ENCODE data around the gene TMEM213. TPM values are rescaled to one million over a fixed set of nuclear protein-coding genes. Genes with fewer than 3 reads are reported as not detected.

The TMEM213 gene, protein sequence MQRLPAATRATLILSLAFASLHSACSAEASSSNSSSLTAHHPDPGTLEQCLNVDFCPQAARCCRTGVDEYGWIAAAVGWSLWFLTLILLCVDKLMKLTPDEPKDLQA
- 10 to 100 TPM in 3 of 4 donors, under 1 TPM in 1; 0.60 to 45.7 (median 40.5) TPM for polyA plus RNA-seq (ENCODE audit: insufficient read length in 4 of 4)

DNA sequence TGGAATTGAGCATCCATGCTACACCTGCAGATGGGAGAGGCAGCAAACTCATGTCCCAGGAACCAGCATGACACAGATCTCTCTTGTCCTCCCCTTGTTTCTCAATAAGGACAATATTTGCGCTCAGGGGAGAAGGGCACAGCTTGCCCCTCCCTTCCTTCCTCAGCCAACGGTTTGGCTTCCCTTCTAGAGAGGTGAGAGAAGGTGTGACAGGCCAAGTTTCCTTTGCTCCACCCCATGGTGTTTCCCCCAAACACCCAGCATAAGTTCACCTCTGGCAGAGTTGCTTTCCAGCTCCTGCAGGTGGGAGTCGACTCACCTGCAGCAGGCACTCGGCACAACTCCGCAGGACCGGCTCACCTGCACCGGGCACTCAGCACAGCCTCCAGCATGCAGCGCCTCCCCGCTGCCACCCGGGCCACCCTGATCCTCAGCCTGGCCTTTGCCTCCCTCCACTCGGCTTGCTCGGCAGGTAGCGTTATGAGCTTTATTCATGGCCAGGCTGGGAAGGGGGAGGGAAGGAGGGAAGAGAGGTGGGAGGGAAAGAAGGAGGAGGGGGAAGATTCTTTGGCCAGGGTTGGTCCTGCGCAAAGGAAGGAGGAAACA lies at the start of gene TMEM213, which contains the start of gene ATP6V0A4:
TMEM213 (plus strand) TSS at position 280 of the 606 bp plus-strand sequence; CDS start at position 391, 111 bp downstream.
ATP6V0A4 (minus strand) TSS at position 482 of the 606 bp plus-strand sequence. CDS start 26,949 bp downstream, outside the sequence.
- DNase-seq (ENCODE audit: low read depth in 4 of 4, low spot score in 3 of 4) = no peak

DNA sequence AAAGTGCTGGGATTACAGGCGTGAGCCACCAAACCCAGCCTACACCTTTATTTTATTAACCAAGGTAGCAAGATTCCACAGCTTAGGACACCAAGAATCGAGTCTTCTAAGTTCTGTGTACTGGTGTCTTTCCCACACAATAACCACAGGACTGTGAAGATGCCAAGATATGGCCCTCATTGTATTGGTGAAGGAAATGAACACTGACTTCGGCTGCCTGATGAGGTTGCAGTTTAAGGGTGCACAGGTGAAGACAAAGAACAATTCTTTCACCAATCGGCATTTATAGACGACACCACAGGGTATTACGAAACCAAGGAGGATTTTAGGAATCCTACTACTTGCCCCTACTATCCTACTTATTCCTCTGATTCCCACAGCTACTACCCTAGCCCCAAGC lies 49.1 kb upstream of the TMEM213 start:
- no peak for DNase-seq (ENCODE audit: low read depth in 4 of 4, low spot score in 3 of 4)

DNA sequence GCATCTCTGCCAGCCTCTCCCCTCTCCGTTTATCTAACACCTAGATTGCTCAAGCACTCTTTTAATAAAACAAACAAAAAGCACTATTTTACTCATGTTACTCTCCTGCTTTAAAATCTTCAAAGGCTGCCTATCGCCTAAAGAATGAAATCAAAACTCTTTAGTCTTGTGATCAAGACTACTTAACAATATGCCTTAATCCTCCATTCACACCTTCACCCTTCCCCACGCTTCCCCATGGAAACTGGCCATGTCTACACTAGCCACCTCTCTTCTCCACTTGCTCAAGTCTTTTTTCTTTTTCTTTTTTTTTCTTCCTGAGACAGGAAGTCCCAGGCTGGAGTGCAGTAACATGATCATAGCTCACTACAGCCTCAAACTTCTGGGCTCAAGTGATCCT lies 47.8 kb upstream of the TMEM213 start:
- no peak for DNase-seq (ENCODE audit: low read depth in 4 of 4, low spot score in 3 of 4)

DNA sequence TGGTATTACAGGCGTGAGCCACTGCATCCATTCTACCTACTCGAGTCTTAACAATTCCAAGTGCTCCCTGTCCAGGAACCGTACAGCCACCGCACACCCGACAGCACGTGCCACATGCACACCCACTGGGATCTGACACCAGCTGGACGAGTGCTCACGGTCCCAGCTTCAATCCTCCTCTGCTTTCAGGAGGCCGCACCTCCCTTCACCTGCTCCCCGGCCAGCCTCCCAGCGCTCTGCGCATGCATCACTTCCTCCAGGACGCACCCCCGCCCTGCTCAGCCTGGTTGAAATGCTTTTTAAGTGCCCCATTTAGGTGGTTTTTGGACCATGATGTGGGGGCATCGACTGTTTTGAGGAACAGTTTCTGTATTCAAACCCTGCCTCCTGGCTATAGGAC lies 47.3 kb upstream of the TMEM213 start:
- no peak for DNase-seq (ENCODE audit: low read depth in 4 of 4, low spot score in 3 of 4)

DNA sequence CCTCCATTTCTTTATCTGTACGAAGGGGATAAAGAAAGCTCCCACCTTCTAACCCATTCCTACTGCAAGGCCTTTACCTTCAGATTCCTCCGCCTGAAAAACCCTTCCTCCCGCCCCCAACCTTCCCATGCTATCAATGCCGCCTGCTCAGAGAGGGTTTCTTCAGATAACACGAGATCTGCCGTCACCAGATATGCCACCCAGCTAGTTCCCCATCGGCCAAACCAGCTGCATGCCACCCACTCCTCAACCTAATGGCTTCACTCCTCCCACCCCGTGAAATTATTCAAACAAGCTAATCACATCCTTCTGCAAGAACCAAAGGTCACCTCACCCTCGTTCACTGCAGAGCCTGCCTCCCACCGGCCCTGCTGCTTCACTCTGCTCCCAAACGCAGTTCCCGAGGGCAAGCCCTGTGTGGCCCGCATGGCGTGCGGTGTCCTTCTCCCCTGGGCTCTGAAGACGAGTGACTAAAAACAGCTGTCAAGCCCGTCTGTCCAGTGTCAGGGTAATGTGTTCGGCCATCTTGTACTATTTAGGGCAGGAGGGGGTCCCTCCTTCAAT lies 46.8 kb upstream of the TMEM213 start:
- DNase-seq (ENCODE audit: low read depth in 4 of 4, low spot score in 3 of 4) = no peak

DNA sequence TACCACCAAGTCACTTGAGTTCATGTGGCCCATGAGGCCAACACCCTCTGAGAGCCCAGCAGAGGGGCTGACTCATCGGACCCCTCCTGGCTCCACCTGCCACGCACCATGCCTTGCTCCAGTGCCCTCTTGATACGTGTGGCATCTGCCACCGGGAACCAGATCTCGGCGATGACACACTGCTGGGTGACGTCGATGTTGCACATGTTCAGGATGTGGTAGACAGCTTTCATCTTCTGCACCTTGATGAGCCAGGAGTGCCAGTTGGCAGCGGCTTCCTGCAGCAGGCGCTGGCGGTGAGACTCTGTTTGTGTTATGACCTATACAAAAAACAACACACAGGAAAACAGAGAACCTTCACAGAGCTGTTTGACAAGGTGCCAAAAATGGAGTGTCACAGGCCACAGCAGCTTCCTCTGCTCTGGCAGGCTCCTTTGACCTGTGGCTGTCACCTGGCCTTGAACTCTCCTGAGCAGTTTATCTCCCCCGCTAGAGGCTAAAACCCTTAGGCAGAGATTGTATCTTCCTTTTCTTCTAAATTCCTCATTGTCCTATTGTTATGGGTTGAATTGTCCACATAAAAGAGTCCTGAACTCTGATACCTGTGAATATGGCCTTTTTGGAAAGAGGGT lies 45.2 kb upstream of the TMEM213 start:
- no peak for DNase-seq (ENCODE audit: low read depth in 4 of 4, low spot score in 3 of 4)

DNA sequence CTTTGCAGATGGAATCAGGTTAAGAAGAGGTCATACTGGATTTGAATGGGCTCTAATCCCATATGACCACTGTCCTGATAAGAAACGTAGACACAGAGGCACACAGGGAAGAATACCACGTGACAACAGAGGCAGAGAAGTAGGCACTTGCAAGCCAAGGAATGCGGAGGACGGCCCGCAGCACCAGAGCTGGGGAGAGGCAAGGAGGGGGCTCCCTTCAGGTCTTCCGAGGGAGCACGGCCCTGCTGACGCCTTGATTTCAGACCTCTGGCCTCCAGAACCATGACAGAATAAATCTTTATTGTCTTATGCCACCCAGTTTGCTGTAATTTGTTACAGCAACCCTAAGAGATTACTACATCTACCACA lies 44.7 kb upstream of the TMEM213 start:
- no peak for DNase-seq (ENCODE audit: low read depth in 4 of 4, low spot score in 3 of 4)

DNA sequence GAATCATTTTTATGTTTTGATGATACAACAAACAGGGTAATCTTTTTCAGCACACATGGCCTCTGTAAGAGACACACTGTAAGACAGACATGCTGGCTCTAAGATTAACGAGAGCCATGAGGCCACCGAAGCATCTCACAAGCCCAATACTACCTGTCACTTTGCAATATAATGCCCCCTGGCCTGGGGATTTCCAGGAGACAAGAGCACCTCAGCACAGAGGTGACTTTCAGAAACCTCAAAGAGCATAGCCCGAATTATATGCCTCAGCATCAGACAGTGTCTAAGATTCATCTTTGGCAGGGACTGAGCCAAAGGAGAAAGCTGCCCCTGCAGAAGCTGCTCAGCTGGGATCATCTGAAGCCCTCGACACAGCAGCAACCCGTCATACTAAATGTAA lies 44.2 kb upstream of the TMEM213 start:
- no peak for DNase-seq (ENCODE audit: low read depth in 4 of 4, low spot score in 3 of 4)

DNA sequence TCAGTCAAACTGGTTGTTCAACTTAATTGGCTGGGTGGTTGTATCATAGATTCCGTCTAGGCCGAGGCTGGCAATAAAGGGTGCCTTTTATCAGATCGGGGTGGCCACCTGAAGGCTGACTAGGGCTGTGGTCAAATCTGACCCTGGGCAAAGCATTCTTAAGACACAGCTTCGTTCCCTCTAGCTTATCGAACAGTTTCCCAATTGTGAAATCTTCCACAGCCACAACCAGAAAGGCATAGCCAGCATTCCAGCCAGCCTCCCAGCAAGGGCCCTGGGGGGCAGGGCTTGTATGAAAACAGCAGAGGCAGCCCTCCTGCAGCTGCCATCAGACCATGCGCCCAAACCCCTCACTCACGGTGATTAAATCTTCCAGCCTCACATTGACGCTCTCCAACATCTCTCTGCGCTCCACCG lies 42.5 kb upstream of the TMEM213 start:
- DNase-seq (ENCODE audit: low read depth in 4 of 4, low spot score in 3 of 4) = no peak

DNA sequence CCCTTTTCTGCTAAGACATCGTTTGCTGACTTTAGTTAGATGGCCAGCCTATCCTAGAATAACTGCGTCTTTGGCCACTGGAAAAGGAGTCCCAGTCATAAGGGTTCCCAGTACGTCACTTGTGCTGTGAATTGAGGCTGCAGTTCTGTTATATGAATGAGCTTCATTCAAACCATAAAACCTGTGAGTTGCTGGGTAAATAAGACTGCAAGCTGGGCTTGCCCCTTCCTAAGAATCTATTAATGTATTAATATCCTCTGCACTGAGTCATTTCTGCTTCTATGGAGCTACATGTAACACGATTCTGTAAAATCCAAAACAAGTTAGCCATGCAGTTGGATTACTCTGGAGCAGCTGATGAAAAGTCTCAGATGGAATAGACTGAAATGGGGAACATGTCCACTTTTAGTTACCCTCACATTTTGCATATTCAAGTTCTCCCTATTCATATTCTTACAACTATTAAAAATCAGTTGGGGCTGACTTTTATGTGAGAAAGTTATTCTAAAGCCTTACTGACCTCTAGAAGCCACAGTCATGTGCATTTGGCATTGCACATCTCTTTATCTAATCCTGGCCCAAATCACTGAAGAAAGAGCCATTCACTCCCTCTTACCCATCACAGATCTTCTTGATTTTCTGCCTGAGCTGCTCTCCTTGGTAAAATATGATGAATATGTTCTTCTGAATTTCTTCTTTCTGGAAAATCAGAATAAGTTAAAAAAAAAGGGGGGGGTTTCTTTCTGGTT lies 41.8 kb upstream of the TMEM213 start:
- DNase-seq (ENCODE audit: low read depth in 4 of 4, low spot score in 3 of 4) = no peak

DNA sequence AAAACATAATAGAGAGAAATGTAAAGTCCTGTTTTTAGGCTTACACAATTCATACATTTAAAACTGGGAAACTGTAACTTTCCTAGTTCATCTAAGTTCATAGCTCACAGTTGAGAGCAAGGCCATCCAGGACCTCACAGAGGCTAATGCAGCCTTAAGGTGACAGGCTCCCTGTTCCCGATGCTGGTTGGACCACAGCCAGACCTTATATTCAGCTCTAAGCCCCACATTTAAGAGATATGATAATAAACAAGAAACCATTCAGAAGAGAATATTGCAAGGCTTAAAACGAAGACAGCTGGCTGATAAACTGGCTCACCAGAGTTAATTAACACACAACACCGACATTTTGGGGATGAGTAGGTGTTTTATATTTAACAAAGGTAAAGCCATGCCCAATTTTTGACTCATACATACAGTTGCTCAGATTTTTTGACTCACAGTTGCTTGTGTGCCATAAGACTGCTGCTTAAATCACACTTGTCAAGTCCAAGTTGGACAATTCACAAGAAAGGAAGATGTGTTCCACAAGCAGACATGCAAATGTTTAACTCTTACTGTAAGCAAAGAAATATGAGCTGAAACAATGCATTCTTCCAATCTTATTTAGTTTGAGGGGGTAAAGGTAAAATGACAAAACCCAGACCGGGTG lies 41.1 kb upstream of the TMEM213 start:
- DNase-seq (ENCODE audit: low read depth in 4 of 4, low spot score in 3 of 4) = no peak

DNA sequence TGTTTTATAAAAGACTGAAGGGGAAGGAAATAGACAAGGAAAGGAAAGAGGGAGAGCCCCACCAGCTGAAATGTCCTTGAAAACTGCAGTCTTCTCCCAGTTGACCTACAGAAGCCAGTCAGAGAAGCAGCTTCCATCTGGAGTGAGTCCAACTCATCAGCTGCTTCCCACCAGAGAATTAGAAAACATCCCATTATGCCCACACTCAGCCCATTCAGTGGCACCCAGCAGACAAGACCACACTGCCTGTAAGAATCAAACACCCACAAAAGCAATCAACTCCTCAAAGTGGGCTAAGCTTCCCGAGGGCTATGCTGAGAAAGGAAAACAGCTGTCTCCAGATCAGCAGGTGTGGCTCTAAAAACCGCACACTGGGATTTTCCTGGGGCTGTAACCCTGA lies 29.6 kb upstream of the TMEM213 start:
- no peak for DNase-seq (ENCODE audit: low read depth in 4 of 4, low spot score in 3 of 4)

DNA sequence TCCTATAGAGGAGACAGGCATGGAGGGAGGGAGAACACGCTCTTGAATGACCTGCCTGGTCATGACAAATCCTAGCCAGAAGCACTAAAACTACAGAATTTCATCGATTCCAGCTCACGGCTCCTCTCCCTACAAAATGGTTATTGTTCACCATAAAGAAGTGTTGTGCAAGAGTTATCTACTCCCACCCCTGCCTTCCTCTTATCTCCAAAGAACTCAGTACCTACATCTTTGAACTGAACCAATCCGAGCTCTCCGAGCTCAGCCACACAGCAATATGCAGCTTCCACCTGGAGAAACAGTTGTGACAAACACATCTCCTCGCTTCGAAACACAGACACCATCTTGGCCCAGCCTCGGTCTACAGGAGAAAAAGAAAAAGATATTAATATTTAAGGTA lies 26.9 kb upstream of the TMEM213 start:
- DNase-seq (ENCODE audit: low read depth in 4 of 4, low spot score in 3 of 4) = no peak

DNA sequence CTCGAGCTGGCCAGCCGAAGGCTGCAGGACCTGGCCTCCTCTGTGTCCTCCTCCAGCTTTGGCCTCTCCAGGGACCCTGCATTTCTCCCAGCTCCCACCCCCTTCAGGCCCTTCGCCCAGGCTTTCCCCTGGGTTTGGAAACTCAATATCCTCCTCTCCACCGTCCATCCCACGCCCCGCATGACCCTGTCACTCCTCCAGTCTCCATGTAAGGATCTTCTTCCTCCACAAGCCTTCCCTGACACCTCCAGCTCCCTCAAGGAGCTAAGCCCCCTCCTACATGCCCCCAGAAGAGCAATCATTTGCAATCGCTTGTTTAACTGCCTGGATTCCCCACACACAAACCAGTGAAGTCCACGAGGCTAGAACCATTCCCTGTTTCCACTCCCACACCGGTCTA lies 24.6 kb upstream of the TMEM213 start:
- no peak for DNase-seq (ENCODE audit: low read depth in 4 of 4, low spot score in 3 of 4)

DNA sequence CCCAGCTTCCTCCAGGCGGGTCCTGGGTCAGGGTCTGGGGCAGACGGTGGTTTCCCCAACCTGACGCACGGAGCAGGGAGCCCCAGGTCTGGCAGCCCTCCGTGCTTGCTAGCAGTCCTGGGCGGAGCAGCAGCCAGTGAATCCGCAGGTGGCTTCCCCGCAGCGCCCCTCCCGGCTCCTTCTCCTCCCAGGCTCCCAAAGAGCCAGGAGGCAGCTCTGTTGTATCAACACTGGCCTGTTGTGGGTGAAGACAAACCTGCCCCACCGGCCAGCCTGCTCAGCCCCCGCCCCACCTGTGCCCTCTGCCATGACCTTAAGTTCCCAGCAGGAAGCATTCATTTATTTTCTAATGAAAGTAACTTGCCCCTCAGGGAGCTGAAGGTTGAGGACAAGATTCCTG lies 24.0 kb upstream of the TMEM213 start:
- no peak for DNase-seq (ENCODE audit: low read depth in 4 of 4, low spot score in 3 of 4)

DNA sequence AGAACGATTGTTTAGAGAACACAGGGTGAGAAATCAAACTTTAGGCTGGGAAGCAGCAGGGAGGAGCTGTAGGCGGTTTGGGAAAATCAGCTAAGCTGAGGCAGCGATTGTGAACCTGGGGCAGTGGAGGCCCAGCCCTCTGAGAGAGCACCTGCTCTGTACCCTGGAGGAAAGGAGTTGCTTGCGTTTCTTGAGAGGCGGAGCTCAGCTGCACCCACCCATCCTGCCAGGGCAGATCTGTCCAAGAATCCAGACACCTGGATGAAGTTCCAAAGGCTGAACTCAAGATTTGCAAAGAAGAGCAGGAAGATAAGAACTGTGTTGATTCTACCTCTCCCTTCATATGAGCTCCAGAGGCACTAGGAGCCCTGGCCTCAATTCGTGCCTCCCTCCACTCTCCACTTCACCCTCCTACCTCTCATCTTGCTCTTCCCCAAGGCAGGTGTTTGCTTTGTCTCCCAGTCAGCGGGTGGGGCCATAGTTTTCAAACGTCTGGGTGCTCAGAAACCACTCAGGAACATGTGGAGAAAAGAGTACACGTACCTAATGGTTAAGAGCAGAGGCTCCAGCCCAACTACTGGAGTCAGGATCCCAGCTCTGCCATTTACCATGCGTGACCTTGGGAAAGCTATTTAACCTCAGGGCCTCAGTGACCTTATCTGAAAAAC lies 21.5 kb upstream of the TMEM213 start:
- DNase-seq (ENCODE audit: low read depth in 4 of 4, low spot score in 3 of 4) = no peak

DNA sequence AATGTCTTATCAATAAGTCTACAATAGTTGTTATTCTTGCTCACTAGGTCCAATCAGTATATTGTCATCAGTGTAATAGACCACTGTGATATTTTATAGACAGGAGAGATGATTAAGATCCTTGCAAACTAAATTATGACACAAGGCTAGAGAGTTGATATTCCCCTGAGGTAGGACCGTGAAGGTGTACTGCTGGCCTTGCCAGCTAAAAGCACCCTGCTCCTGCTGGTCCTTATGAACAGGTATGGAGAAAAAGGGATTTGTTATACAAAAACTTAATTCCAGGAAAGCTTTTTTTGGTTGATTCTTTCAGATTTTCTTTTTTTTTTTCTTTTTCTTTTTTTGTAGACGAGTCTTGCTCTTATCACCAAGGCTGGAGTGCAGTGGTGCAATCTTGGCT lies 16.8 kb upstream of the TMEM213 start:
- DNase-seq (ENCODE audit: low read depth in 4 of 4, low spot score in 3 of 4) = no peak

DNA sequence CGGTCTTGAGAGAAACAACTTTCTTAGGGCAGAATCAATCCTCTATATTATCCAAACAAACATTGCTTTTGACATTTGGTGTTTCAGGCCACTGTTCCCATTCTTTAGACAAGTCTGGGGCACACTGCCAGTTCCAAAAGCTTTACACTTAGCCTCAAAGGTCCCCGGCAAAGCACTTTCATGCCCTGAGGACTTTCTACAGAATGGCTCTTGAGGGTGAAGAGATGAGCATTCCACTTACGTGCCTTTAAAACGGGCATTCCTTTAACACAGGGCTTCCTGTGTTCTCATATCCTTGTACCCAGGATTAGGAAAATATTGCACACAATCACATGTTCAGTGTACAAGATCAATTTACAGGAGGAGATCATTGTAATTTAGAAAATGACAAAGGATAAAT lies 13.1 kb upstream of the TMEM213 start:
- DNase-seq (ENCODE audit: low read depth in 4 of 4, low spot score in 3 of 4) = no peak

DNA sequence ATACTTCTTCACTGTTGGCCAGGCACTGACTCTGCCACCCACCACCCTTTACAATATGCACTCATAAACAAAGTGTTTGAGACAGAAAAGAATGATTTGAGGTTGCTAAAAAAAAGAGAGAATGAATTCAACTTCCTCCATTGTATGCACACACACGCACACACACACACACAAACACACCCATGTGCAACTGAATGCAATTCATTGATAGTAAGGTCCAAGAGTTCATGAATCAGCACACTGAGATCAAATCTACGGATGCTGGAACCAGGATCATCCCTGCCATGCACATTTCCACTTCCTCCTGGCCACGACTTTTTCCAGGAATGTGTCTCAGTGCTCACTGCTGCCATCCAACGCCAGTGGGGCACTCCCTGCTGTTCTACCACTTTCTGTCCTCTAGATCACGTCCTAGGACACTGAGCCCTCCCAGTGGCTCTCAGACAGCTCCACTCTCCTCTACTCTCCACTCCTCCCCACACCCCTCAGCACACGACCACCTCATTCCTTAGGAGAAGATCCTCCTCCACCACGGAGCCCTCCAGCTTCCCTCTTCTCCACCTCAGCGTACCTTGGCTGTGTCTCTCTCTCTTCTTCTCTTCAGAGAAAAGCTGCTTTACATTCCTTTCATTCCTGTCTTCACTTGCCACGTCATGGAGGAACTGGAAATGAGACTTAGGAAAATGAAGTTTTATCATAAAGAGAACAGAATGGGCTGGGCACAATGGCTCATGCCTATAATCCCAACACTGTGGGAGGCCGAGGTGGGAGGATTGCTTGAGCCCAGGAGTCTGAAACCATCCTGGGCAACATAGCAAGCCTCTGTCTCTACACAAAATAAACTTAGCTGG lies 12.0 kb upstream of the TMEM213 start:
- DNase-seq (ENCODE audit: low read depth in 4 of 4, low spot score in 3 of 4) = no peak
